T-helper 2 cell treated with Interferon-gamma antibody and Interleukin-4, amounts not matched to agents 5 μg/mL and 100 μg/mL, for 36 hours (primary cell): ENCODE results near the gene CLASP1.
A peak's percentile ranks its signal among the peaks of the same experiment; 100 is the strongest.
"Not testable (repeated sequence)": the region's sequence is repeated elsewhere in the genome, so short reads cannot be mapped to it uniquely, and the experiment has no call there.

Experiments used
- DNase-seq: peaks from one replicate; pipeline ENCODE4 v3.0.0; 2021; ENCODE audit warnings: low spot score
- H3K27ac Mint-ChIP-seq: one replicate; pipeline ENCODE4 v1.8.0; 2021; ENCODE audit warnings: mild to moderate bottlenecking, mixed read lengths
- H3K27me3 Mint-ChIP-seq: one replicate; pipeline ENCODE4 v1.8.0; 2021; ENCODE audit warnings: low read depth, mixed read lengths
- H3K36me3 Mint-ChIP-seq: one replicate; pipeline ENCODE4 v1.8.0; 2021; ENCODE audit warnings: low read depth, mixed read lengths
- H3K4me1 Mint-ChIP-seq: one replicate; pipeline ENCODE4 v1.8.0; 2021; ENCODE audit warnings: low read depth, mixed read lengths
- H3K4me3 Mint-ChIP-seq: one replicate; pipeline ENCODE4 v1.8.0; 2022; ENCODE audit warnings: mild to moderate bottlenecking, moderate library complexity, mixed read lengths
- H3K9me3 Mint-ChIP-seq: one replicate; pipeline ENCODE4 v1.8.0; 2021; ENCODE audit warnings: mixed read lengths

The CLASP1 gene

DNA sequence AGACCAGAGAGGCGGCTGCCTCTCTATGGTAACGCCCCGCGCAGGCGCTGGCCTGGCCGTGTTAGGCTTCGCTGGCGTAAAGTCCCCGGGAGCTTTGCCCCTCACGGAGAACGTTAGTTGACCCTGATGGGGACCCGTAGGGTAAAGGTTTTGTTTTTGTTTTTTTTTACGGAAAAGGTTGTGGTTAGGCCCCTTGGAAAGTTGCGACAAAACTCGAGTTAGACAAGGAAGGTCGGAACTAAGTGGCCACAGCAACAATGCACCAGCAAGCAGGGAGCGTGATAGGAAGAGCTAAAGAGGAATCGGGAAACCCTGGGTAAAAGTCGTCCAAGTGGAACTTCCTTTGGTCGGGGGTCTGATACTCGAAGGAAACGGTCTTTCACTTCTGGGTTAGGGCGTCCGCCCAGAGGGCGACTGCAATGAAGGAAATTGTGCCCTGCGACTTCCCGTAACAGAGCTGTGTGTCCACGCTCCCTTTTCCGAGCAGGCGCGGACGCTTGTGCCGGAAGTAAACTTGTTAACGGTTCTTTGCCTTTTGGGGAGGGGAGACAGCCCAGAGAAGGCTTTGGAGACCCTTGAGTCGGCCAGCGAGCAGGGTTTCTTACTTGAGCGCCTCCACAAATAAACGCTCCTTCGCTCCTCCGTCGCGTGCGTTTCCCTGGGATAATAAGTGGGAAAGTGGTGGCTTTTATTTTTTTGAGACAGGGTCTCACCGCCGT, 493 bp upstream of the CLASP1 start:
- Mint-ChIP-seq H3K27ac (peak overlapping the region; percentile 100), H3K9me3 (no peaks in the 10 kb centered on the region), H3K36me3 (peaks cover 41% of the 10 kb centered on the region), H3K27me3 (no peaks in the 10 kb centered on the region), H3K4me3 (peak overlapping the region; percentile 98), H3K4me1 (peaks cover 53% of the 10 kb centered on the region)
- DNase-seq, result peak; percentile 97

DNA sequence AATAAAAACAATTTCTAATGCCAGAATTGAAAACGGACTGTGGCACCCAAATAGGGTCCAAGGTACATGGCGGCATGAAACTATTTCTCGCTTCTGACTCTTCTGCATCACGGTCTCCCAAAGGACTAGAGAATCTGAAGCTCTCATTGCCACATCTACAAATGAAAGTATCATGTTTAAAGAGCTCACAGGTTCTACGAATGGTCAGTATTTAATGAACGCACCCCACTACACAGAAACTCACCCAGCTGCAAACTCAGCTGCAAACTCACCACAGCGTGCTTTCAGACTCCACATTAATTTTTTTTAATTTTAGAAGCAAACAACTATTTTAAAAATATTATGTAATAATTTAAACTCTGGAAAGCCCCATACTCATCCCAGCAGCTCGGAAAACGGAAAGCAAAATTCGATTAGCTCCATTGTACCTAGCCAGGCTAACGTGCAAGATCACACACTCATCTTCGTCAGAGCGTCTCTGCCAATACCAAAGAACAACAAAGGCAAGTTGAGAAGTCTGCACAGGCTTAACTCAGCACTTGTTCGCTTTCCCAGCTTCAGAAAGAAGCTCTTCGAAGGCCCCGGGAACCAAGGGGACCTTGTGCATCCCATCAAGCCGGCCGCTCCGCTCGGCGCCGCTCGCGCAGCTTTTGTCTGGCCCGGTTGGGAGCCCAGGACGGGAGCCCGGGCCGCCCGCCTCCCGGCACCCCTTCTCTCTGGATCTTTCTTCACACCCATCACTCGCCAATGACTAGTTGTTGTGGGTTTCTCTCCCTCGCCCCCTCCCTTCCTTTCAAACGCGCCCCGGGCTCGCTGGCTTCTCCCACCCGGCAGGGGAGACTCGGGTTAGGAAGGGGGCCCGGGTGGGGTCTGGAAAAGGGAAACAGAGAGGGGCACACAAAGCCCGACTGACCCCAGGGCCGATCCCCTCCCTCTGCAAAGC, 785 bp downstream of the CLASP1 start:
- H3K36me3 Mint-ChIP-seq, result peaks cover 31% of the 10 kb centered on the region
- peak overlapping the region; percentile 98 for H3K4me3 Mint-ChIP-seq
- H3K9me3 Mint-ChIP-seq, result no peaks in the 10 kb centered on the region
- no peaks in the 10 kb centered on the region for H3K27me3 Mint-ChIP-seq
- peak overlapping the region; percentile 100 for H3K27ac Mint-ChIP-seq
- peaks cover 42% of the 10 kb centered on the region for H3K4me1 Mint-ChIP-seq
- DNase-seq, result peak; percentile 60

GRCh38 chr2:121647396-121647795, 1.9 kb downstream of the CLASP1 start:
- H3K27me3 Mint-ChIP-seq, result no peaks in the 10 kb centered on the region
- no peak for DNase-seq
- H3K4me3 Mint-ChIP-seq, result peak overlapping the region; percentile 98
- H3K9me3 Mint-ChIP-seq, result no peaks in the 10 kb centered on the region
- H3K36me3 Mint-ChIP-seq, result peaks cover 30% of the 10 kb centered on the region
- peaks cover 33% of the 10 kb centered on the region for H3K4me1 Mint-ChIP-seq
- peak overlapping the region; percentile 7 for H3K27ac Mint-ChIP-seq

DNA sequence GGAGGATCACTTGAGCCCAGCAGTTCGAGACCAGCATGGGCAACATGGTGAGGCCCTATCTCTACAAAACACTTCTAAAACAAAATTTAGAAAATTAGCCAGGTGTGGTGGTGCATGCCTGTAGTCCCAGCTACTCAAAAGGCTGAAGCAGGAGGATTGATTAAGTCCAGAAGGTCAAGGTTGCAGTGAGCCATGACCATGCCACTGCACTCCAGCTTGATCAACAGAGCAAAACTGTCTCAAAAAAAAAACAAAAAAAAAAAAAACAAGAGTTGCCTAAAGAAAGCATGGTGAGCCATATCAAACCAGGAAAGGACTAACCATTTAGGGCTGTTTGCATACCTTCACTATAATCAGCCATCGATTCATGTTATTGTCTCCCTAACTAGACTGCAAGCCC, 4.5 kb downstream of the CLASP1 start:
- H3K4me3 Mint-ChIP-seq, result no peak overlapping the region
- H3K27me3 Mint-ChIP-seq, result no peaks in the 10 kb centered on the region
- no peak overlapping the region for H3K27ac Mint-ChIP-seq
- peaks cover 4% of the 10 kb centered on the region for H3K9me3 Mint-ChIP-seq
- peaks cover 28% of the 10 kb centered on the region for H3K36me3 Mint-ChIP-seq
- DNase-seq, result no peak
- peaks cover 22% of the 10 kb centered on the region for H3K4me1 Mint-ChIP-seq

GRCh38 chr2:121643877-121644276, 5.4 kb downstream of the CLASP1 start:
- Mint-ChIP-seq H3K9me3 (peaks cover 8% of the 10 kb centered on the region), H3K27me3 (no peaks in the 10 kb centered on the region), H3K4me1 (peaks cover 22% of the 10 kb centered on the region), H3K27ac (no peak overlapping the region), H3K4me3 (no peak overlapping the region), H3K36me3 (peaks cover 36% of the 10 kb centered on the region)
- no peak for DNase-seq

DNA sequence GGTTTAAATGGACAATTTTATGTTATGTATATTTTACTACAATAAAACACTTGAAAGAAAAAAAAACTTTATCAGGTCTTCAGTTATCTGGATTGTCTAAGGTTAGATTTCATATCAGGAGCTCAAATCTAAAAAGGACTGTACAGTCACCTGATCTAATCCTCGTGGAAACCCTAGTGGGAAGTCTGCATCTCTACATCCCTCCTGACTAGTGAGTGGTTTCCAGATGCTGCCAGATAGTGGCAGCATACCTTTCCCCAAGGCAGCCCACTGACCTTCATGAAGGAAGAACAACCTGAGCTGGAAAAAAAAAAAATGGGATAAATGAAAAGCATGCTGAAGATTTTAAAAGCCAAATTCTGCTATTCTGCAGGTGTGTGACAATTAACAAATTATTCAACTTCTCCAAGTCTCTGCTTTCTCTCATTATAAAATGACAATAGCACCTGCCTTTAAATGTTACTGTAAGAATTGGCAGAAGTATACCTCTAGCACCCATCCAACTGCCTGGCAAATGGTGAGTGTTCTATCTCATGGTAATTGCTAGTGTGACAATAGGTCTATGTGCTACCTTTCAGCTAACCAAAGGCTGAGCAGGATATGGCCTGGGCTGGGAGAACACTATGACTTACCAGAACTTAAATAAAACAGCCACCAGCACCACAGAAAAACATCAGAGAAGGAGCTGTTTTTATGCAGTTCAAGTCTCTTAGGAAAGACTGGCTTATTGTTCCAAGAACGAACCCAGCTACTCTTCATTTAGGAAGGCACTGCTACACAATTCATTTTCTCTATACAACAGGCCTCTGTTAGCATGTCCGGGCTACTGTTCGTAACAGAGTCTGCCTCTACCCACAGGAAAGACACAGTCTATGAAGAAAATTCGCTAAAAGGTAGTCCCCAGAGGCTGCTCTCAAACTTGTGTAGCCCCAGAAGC, 8.6 kb downstream of the CLASP1 start:
- Mint-ChIP-seq H3K4me1 (peaks cover 12% of the 10 kb centered on the region), H3K27ac (peak overlapping the region; percentile 20), H3K4me3 (no peak overlapping the region), H3K9me3 (peaks cover 16% of the 10 kb centered on the region), H3K27me3 (no peaks in the 10 kb centered on the region), H3K36me3 (peaks cover 41% of the 10 kb centered on the region)
- no peak for DNase-seq

- not testable (repeated sequence) for H3K27ac Mint-ChIP-seq, H3K27me3 Mint-ChIP-seq, H3K4me3 Mint-ChIP-seq, DNase-seq
- Mint-ChIP-seq H3K9me3 (peaks cover 16% of the 10 kb centered on the region), H3K36me3 (peaks cover 40% of the 10 kb centered on the region), H3K4me1 (peaks cover 12% of the 10 kb centered on the region)
These were observed 9.4 kb downstream of the CLASP1 start for GRCh38 chr2:121639846-121640245.

GRCh38 chr2:121638333-121638732, 10.9 kb downstream of the CLASP1 start:
- H3K4me1 Mint-ChIP-seq, result peaks cover 22% of the 10 kb centered on the region

GRCh38 chr2:121635371-121635770, 13.9 kb downstream of the CLASP1 start:
- peaks cover 29% of the 10 kb centered on the region for H3K36me3 Mint-ChIP-seq
- H3K27me3 Mint-ChIP-seq, result no peaks in the 10 kb centered on the region
- H3K9me3 Mint-ChIP-seq, result peaks cover 16% of the 10 kb centered on the region
- no peak overlapping the region for H3K27ac Mint-ChIP-seq
- no peak overlapping the region for H3K4me3 Mint-ChIP-seq
- H3K4me1 Mint-ChIP-seq, result peaks cover 19% of the 10 kb centered on the region
- no peak for DNase-seq

More at GRCh38 chr2:121638333-121638732, 10.9 kb downstream of the CLASP1 start:
- Mint-ChIP-seq H3K36me3 (peaks cover 41% of the 10 kb centered on the region), H3K27me3 (no peaks in the 10 kb centered on the region), H3K4me3 (no peak overlapping the region), H3K27ac (no peak overlapping the region), H3K9me3 (peaks cover 16% of the 10 kb centered on the region)
- DNase-seq, result no peak

DNA sequence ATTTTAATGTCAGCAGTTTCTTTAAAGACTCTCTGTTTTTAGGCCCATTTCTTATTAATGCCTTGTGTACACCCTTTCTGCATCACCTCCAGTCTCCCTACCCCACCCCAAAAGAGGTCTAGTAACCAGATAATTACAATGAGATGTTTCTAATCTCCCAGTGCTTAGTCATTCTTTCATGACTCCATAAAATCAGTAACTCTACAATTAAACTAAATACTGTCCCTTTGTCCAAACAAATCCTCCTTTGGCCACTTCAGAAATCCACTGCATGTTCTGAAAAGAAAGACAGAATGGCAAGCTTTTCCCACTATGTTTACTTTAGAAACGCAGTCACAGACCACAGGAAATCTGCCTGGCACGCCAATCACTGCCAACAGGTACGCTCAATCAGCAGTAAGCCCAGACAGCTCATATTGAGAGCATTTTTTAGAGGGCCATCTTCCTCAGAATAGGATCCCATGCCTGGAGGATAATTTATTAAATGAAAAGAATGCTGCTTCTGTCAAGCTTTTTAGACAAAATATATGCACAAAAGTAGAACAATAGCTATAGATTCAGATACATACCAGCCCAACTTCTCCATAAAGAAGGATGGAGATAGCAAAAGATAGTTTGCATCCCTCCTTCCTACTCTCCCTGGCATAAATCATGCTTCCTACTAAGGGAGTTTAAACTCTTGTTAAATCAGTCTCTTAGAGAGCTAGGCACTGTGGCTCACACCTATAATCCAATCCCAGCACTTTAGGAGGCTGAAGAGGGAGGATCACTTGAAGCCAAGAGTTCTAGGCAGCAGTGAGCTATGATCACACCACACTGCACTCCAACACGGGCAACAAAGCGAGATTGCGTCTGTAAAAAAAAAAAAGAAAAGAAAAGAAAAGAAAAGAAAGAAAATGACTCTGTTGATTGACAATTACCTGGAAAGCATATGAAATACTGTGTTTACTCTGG, 14.6 kb downstream of the CLASP1 start:
- Mint-ChIP-seq H3K27me3 (no peaks in the 10 kb centered on the region), H3K4me1 (peaks cover 19% of the 10 kb centered on the region), H3K4me3 (peak overlapping the region; percentile 2), H3K27ac (peak overlapping the region; percentile 38), H3K36me3 (peaks cover 22% of the 10 kb centered on the region), H3K9me3 (peaks cover 12% of the 10 kb centered on the region)
- DNase-seq, result no peak

GRCh38 chr2:121633463-121633862, 15.8 kb downstream of the CLASP1 start:
- peaks cover 19% of the 10 kb centered on the region for H3K4me1 Mint-ChIP-seq
- DNase-seq, result no peak
- H3K36me3 Mint-ChIP-seq, result peaks cover 14% of the 10 kb centered on the region
- H3K27me3 Mint-ChIP-seq, result no peaks in the 10 kb centered on the region
- H3K27ac Mint-ChIP-seq, result no peak overlapping the region
- H3K9me3 Mint-ChIP-seq, result peaks cover 8% of the 10 kb centered on the region
- H3K4me3 Mint-ChIP-seq, result no peak overlapping the region

DNA sequence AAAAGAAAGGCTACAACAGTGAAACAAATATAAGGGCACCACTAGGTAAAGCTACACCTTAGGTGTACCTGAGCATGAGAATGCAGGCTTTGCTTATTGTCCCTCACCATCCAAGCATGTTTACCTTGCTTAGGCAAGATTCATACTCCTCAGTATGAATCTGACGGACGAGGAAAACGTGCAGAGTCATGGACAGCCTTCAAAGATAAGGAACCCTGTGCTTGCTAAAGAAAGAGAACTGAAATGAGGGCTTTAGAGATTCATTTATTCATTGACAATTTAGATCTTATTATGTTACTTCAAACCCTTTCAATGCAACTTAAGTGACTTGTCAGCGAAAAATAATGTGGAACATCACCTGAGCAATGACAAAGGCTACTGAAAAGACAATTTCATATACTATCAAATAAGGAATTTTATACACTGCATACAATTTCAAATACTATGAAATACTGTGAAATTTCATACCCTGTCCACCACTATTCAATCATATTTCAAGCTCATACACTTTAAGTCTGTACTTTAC, 21.7 kb downstream of the CLASP1 start:
- Mint-ChIP-seq H3K27me3 (no peaks in the 10 kb centered on the region), H3K9me3 (no peaks in the 10 kb centered on the region), H3K27ac (no peak overlapping the region), H3K4me3 (no peak overlapping the region), H3K36me3 (peaks cover 5% of the 10 kb centered on the region), H3K4me1 (no peaks in the 10 kb centered on the region)
- no peak for DNase-seq
